GM23248 (cell line): Measurements from ENCODE around the gene ZNF462.

ENCODE experiments used
- EZH2 ChIP-seq: fragments of 200-600 bp; sonication (generic); IDR thresholded peaks from 2 replicates; pipeline ENCODE4 v1.6.1; 2018; ENCODE audit warnings: antibody characterized with exemption, mild to moderate bottlenecking; ENCODE audit not compliant: insufficient read depth, poor library complexity, severe bottlenecking
- EZH2phosphoT487 ChIP-seq: fragments of 200-600 bp; sonication (generic); IDR thresholded peaks from 2 replicates; pipeline ENCODE4 v1.6.1; 2018; ENCODE audit warnings: antibody characterized with exemption, moderate library complexity, mild to moderate bottlenecking, low read depth; ENCODE audit not compliant: insufficient read depth

DNA sequence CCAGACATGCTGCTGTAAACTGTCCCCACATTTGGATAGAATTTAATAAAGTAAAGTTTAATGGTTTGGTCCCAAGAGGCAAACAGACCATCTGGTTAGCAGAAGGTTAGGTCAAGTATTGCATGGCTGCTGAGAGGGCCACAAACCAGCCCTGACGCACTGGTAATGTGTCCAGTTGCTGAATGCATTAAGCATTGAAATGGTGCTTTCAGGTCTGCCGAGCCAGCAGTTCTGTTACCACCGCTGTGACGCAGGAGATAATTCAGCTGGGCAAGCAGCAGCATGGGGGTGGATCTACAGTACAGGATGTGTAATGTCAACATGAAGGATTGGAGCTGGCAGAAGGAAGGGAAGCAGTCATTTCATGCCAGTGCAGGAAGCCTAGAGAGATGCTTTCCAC lies 16.0 kb downstream of the ZNF462 start:
- no peak for TF ChIP-seq EZH2
- TF ChIP-seq EZH2phosphoT487, result no peak
